GM18951 (cell line): ENCODE measurements around the gene RGS8.

Experiments
- POLR2A ChIP-seq: IDR thresholded peaks from 4 replicates; pipeline ENCODE4 v1.6.1; 2011; ENCODE audit warnings: mild to moderate bottlenecking; ENCODE audit not compliant: insufficient read length, insufficient read depth; ENCODE audit errors: extremely low read depth
- in situ Hi-C: fragments of 300-500 bp; cut with MboI; formaldehyde crosslinking; loops from one replicate; pipeline ENCODE4 v1.12.0; 2022; ENCODE audit warnings: low sequenced_read_pairs, mixed read lengths, inconsistent platforms; ENCODE audit not compliant: unreplicated experiment

The RGS8 gene

DNA sequence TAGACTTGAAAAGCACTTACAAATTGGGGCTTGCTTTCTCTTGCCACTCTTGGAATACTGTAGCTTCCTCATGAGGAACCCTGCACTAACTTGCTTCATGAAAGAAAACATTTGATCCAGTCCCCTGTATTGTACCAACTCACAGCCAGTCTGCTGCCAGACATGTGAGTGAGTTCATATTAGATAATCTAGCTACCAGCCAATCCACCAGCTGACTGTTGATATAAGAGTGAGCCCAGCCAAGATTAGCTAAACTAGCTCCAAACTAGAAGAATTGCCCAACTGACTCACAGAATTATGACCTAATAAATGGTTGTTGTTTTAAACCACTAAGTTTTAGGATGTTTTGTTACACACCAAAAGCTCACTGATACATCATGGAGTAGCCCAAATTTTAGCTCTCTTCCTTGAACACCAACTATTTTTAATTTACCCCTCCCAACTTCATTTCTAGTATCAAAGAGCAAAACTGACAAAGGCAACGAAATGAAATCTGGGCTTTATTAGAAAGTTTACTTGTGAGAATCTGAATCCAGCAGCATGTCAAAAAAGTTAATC, 6.6 kb upstream of the RGS8 start:
- no peak for TF ChIP-seq POLR2A
- in situ Hi-C loops = no loop called here

DNA sequence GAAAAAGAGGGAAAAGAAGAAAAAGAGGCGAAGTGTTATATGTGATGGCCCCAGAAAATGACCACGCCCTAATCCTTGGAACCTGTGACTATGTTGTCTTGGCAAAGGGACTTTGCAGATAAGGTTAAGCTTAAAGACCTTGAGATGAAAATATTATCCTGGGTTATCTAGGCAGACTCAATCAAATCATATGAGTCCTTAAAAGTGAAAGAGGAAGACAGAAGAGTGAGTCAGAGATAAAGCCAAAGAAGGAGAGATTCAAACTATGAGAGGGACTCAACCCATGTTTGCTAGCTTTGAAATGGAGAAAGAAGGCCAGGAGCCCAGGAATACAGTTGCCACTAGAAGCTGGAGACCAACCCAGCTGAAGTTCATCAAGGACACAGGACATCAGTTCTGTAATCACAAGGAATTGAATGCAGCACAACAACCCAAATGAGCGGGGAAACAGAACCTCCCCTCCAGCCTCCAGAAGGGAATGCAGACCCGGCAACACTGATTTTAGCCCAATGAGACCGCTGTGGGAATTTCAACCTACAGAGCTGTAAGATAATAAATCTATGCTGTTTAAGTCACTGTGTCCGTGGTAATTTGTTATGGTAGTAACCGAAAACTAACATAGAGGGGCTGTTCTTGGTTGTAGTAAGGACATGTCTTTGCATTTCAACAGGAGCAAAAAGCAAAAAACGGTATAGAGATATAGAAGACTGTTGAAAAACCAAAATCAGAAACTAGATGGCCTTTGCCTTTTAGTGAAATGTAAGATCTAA, 4.2 kb upstream of the RGS8 start:
- in situ Hi-C loops = no loop called here

DNA sequence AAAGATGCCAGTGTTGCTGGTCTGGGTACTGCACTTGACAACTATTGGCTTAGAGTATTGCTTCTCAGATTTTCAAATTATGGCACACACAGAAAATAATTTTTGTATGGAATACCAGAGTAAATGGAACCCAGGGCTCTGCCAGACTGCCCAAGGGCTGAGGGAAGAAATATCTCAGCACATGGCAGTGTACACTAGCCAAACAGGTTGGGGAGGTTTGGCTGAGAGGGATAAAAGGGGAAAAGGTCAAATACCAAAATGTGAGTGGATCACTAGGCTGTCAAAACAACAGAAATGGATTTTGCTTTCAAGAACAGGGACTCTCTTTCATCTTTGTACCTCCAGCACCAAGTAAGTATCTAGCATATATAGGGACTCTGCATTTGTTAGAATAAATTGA, 3.0 kb upstream of the RGS8 start:
- in situ Hi-C loops = no loop called here
- no peak for TF ChIP-seq POLR2A

More for the DNA sequence above, 4.2 kb upstream of the RGS8 start:
- TF ChIP-seq POLR2A = no peak

- in situ Hi-C loops = no loop called here
- no peak for TF ChIP-seq POLR2A
Observed at GRCh38 chr1:182686446-182686845, 2.1 kb upstream of the RGS8 start.

DNA sequence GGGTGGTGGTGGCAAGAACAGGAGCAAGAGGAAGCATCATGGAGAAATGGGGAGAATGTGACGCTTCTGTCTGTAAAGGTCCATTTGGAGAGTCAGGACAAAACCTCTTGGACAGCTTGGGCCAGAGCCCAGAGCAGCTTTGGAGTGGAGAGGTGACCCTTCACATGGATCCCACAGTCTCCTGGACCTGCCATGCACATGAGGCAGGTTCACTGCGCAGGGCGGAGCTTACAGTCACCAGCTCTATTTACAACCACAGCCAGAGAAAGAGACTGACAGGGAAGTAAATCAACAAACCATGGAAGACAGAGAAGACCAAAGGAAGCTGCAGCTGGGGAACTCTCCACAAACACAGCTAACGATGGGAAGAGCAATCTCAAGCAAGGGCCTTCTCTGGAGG, 828 bp upstream of the RGS8 start:
- TF ChIP-seq POLR2A = no peak
- in situ Hi-C loops = no loop called here

DNA sequence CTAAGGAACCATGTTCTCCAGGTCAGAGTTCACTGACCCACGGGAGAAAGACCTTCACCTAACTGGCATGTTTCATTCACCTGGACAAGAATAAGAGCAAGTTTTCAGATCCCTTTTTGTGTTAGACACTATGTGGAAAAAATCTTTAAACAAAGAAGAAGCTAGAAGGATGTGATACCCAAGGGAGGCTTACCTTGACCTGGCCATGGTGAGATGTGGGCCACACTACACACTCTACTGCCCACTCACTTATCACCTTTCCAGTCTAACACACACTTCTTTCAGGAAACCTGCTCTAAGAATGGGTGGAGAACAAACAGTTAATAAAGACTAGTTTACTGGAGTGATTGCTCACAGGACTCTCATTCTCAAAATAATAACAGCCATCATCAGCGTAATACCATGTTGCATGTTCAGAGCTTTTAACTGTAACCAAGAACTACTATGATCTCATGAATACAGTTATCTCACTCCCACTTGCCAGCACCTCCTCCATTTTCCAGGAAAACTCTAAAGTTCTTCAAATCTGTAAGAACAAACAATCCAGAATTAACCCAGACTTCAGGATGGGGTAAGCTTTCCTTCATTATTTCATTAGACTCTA, 1.4 kb downstream of the RGS8 start:
- in situ Hi-C loops = no loop called here
- TF ChIP-seq POLR2A = no peak

DNA sequence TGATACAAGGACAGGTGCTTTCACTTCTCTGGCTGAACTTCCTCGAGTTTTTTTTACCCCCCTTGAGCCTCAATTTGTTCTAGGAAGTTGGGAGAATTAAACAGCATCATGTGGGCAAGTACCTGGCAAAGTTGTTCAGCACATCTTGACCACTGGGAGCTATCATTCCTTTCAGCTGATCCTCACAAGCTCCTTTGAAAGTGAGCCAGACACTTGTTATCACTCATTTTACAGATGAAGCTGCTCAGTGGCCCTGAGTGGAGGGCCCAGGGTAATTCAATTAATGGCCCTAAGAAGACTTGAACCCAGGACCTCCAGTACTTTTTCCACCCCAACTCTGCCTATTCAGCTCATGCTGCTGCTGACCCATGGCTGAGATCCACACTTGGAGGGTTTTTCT, 2.0 kb downstream of the RGS8 start:
- no peak for TF ChIP-seq POLR2A
- in situ Hi-C loops = no loop called here

- no peak for TF ChIP-seq POLR2A
- in situ Hi-C loops = no loop called here
Observed at GRCh38 chr1:182681568-182681912, 2.8 kb downstream of the RGS8 start.

DNA sequence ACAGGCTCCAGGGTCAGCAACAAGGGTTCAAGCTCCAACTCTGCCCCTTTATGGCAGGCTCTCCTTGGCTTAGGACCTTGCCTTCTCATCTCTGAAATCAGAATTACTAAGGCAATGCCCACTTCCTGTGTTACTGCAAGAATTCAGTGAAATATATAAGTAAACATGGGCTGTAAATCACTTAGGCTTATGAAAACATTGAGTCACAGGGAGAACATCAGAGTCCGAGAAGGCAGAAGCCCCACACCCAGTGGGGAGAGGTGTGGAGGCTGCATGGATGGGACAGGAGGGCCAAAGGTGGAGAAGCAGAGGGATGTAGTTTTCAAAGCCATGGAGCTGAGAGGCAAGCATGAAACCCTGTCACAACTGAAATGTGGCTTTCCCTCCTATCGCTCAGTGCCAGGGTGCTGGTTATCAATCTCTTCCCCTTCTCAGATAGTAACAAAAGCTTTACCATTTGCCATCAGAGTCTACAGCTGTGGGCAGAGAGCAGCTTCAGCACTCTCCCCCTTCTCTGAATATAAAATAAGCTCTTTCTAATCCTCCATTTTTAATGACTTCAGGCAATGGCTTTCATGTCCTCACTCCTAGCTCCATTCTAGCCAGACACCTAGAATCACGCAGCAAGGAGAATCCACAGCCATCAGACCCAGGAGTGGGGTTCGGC, 3.4 kb downstream of the RGS8 start:
- in situ Hi-C loops = no loop called here
- no peak for TF ChIP-seq POLR2A

DNA sequence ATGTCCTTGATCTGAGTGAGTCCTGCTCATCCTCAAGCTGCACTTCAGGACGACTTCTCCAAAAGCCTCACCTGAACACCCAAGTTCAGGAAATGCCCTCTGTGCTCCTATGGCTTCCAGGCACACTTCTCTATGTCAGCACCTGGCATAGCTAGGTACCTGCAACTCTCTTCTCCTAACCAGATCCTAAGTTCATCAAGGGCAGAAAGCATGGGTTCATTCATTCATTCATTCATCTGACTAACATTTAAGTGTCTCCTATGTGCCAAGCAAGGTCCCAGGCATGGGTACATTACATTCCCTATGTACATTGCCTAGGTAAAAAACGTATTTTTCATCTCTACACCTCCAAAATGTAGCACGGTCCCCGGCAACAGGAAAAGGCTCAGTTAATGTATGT, 4.0 kb downstream of the RGS8 start:
- no peak for TF ChIP-seq POLR2A
- in situ Hi-C loops = no loop called here

- in situ Hi-C loops = no loop called here
Observed at GRCh38 chr1:182679684-182680083, 4.7 kb downstream of the RGS8 start.

DNA sequence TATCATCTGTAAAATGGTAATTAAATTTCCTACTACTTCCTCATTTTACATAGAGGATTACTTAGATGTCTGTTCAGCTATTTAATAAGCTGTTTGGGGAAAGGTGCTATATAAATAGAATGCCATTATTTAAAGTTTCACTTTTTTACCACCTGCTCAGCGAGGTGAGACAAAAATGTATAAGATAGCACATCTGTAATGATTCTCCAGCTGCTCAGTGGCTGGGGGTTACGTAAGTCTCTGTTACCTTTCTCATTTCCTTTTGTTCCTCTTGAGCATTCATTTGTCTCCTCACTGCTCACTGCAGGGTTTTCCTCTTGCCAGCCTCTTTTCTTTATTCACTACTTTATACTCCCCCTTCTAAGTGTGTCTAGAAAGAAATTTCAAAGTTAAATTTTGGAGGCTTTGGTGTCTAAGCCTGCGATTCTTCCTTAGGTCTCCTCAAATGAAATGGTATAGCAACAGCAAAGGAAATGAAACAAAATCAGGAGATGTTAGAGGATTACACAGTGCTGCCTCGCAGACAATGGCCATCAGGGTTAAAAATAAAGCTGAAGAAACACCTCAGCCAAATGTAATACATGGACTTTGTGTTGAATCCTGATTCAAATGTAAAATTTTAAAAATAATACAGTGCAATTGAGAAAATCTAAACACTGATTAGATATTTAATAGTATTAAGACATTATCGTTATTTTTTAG, 6.8 kb downstream of the RGS8 start:
- no peak for TF ChIP-seq POLR2A
- in situ Hi-C loops = no loop called here

More at GRCh38 chr1:182679684-182680083, 4.7 kb downstream of the RGS8 start:
- no peak for TF ChIP-seq POLR2A

DNA sequence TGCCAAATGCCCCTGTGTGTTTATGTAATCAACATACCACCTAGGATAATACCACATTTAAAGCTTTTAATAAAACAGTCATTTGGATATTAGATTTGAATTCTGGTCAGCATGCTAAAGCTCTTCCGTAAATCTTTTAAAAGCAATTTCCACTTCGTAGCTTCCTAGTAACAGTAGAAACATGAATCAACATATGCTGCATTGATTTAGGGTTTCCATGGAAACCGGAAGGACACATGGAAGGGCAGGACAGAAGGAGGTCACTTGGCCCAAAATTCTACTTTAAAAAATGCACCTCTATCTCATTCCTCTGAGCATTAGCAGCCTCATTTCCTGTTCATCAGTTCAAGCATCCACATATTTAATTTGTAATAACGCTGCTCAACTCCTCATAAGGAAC, 8.1 kb downstream of the RGS8 start:
- in situ Hi-C loops = no loop called here
- TF ChIP-seq POLR2A = no peak
